ENCODE measurements around the gene POU2F1.

GRCh38 chr1:167291539-167292185 is 71.0 kb downstream of the POU2F1 start:
- TF ChIP-seq POLR2A (IDR thresholded peaks at IDR 0.05) (no peak), CTCF (IDR thresholded peaks at IDR 0.05) (no peak)

All from adrenal gland (tissue), 5 donors.